Osteoblast (primary cell): ENCODE measurements around the gene TBC1D4. TPM values are rescaled to one million over a fixed set of nuclear protein-coding genes. Genes with fewer than 3 reads are reported as not detected.

Experiments used
- DNase-seq: peaks from one replicate; pipeline ENCODE4 v3.0.0; 2011; ENCODE audit warnings: low spot score, mixed read lengths; ENCODE audit not compliant: insufficient read length; ENCODE audit errors: missing footprints
- H2AFZ ChIP-seq: 2 replicates; pipeline ENCODE4 v1.6.0; 2011; ENCODE audit warnings: mild to moderate bottlenecking, low read length
- H3K27ac ChIP-seq: 2 replicates; pipeline ENCODE4 v1.5.1; 2011; ENCODE audit warnings: mild to moderate bottlenecking, low read depth, low read length, moderate library complexity
- H3K27me3 ChIP-seq: 2 replicates; pipeline ENCODE4 v1.6.0; 2012; ENCODE audit warnings: mild to moderate bottlenecking, control low read depth, inconsistent platforms, low read length, moderate library complexity; ENCODE audit not compliant: insufficient read depth
- H3K36me3 ChIP-seq: 2 replicates; pipeline ENCODE4 v1.5.1; 2011; ENCODE audit warnings: mild to moderate bottlenecking, low read length, control low read depth, moderate library complexity; ENCODE audit not compliant: insufficient read depth
- H3K4me1 ChIP-seq: 2 replicates; pipeline ENCODE4 v1.5.1; 2011; ENCODE audit warnings: mild to moderate bottlenecking, low read length, control low read depth, moderate library complexity; ENCODE audit not compliant: insufficient read depth
- H3K4me2 ChIP-seq: 2 replicates; pipeline ENCODE4 v1.6.0; 2011; ENCODE audit warnings: mild to moderate bottlenecking, low read length; ENCODE audit not compliant: insufficient read depth
- H3K4me3 ChIP-seq: fragments of 200-600 bp; sonication (generic); 3 replicates; pipeline ENCODE4 v1.5.1; 2012; ENCODE audit warnings: mild to moderate bottlenecking, low read length, inconsistent platforms; ENCODE audit not compliant: insufficient read depth
- H3K79me2 ChIP-seq: 2 replicates; pipeline ENCODE4 v1.6.0; 2012; ENCODE audit warnings: mild to moderate bottlenecking, low read length, control low read depth, inconsistent platforms; ENCODE audit not compliant: insufficient read depth
- H3K9me3 ChIP-seq: 2 replicates; pipeline ENCODE4 v1.5.1; 2011; ENCODE audit warnings: low read depth, low read length, control low read depth
- H4K20me1 ChIP-seq: 2 replicates; pipeline ENCODE4 v1.6.0; 2012; ENCODE audit warnings: mild to moderate bottlenecking, low read length, control low read depth; ENCODE audit not compliant: insufficient read depth
- CTCF ChIP-seq: IDR thresholded peaks from 2 replicates; pipeline ENCODE4 v1.5.1; 2011; ENCODE audit warnings: mild to moderate bottlenecking, low read depth, low read length, moderate library complexity; ENCODE audit errors: extremely low read depth
- total RNA-seq: library from RNA; depleted of rRNA; stranded (reverse); fragments of >200 nt; gene quantifications from 2 replicates; pipeline ENCODE4 v1.2.3, GENCODE V29; 2012

TBC1D4 gene
- total RNA-seq, 1 donor = 19.5 TPM

GRCh38 chr13:75491376-75491775 lies 9.4 kb upstream of the TBC1D4 start:
- Histone ChIP-seq H3K27ac (no peak overlapping the region), H3K9me3 (no peaks in the 10 kb centered on the region), H3K4me3 (no peak overlapping the region), H3K36me3 (no peaks in the 10 kb centered on the region), H3K27me3 (no peaks in the 10 kb centered on the region), H3K4me2 (no peak overlapping the region), H3K4me1 (peaks cover 25% of the 10 kb centered on the region), H4K20me1 (no peaks in the 10 kb centered on the region), H3K79me2 (no peaks in the 10 kb centered on the region), H2AFZ (no peak overlapping the region)
- no peak for DNase-seq
- no peak for TF ChIP-seq CTCF

- Histone ChIP-seq H3K79me2 (no peaks in the 10 kb centered on the region), H4K20me1 (no peaks in the 10 kb centered on the region), H2AFZ (peak overlapping the region; percentile 60), H3K4me2 (peak overlapping the region; percentile 58), H3K36me3 (no peaks in the 10 kb centered on the region), H3K27ac (no peak overlapping the region), H3K9me3 (no peaks in the 10 kb centered on the region), H3K27me3 (no peaks in the 10 kb centered on the region), H3K4me1 (peaks cover 41% of the 10 kb centered on the region), H3K4me3 (peak overlapping the region; percentile 43)
- TF ChIP-seq CTCF = no peak
- no peak for DNase-seq
These were observed 7.7 kb upstream of the TBC1D4 start for GRCh38 chr13:75489502-75490263.

GRCh38 chr13:75486146-75487062 lies 4.4 kb upstream of the TBC1D4 start:
- H2AFZ ChIP-seq = peak overlapping the region; percentile 69
- H3K4me2 ChIP-seq = peak overlapping the region; percentile 59
- H3K27me3 ChIP-seq = no peaks in the 10 kb centered on the region

More at GRCh38 chr13:75486146-75487062, 4.4 kb upstream of the TBC1D4 start:
- Histone ChIP-seq H3K36me3 (no peaks in the 10 kb centered on the region), H3K9me3 (no peaks in the 10 kb centered on the region), H3K79me2 (peaks cover 4% of the 10 kb centered on the region), H3K4me1 (peaks cover 46% of the 10 kb centered on the region), H3K27ac (peak overlapping the region; percentile 51), H3K4me3 (peak overlapping the region; percentile 23), H4K20me1 (no peaks in the 10 kb centered on the region)
- DNase-seq = no peak
- no peak for TF ChIP-seq CTCF
